GM19351 (cell line): ENCODE data around the gene HOXD4.

ENCODE experiments used
- ATAC-seq: cut with Tn5 transposase; IDR thresholded peaks from one replicate; pipeline ENCODE4 v1.9.1; 2021; ENCODE audit warnings: mild to moderate bottlenecking, moderate library complexity; ENCODE audit not compliant: unreplicated experiment

HOXD4 gene

DNA sequence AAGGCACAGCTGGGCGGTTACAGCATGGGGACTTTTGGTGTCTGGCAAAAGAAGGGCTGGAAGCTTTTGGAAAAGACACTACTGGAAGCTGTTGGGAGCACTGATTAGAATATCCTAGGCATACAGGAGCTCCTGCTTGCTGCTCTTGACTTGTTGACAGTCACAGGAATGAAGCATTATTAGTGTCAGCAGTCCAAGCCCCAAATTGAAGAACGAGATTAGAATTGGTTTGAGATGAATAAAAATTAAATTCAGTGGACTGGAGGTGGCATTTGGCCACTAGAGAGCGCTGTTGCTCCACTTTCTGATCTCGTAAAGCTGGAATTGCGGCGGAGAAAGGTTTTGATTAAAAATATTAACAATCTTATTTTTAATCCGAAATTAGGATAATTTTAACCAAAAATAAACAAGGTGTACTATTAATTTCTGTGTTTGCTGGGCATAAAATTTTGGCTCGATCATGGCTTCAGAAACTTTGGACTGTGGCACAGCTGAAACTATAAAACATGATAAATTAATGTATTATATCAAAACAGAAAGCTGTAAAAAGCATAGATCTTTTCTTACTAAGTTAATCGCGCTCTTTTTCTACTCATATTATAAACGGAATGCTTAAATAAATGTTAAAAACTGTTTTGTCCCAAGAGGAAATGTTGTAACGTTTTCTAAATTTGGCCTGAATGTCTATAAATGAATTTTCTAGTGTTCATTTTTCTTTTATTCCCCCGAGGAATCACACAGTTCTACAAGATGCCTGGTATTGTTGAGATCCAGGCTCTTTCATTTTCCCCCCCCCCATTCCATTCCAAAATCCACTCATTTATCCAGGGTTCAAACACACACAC is 24.2 kb upstream of the HOXD4 start:
- ATAC-seq: no peak

- ATAC-seq: no peak
Measured at GRCh38 chr2:176127774-176128072, 23.6 kb upstream of the HOXD4 start.

GRCh38 chr2:176128172-176128981 is 23.0 kb upstream of the HOXD4 start:
- ATAC-seq: no peak

- no peak for ATAC-seq
Measured at GRCh38 chr2:176128982-176129796, 22.2 kb upstream of the HOXD4 start, which contains the start of gene HOXD8. Gene HOXD8, plus strand, starts transcription at chr2:176129705. Its CDS starts 662 bp downstream, at chr2:176130367.

DNA sequence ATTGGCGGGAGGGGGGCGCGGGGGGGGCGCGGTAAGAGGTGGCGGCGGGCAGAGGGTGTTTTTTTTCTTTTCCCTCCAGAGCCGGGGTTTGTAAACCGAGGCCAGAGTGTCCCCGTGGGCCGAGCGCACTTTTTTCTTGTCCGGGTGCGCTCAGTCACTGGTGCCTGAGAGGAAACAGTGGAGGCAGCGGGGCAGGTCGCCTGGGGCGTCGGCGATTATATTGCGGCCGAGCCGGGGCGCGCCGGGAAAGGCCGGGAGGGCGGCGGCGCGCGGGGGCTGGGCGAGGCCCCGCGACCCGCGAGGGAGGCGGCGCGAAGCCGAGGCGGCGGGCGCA is 21.6 kb upstream of the HOXD4 start:
- no peak for ATAC-seq

GRCh38 chr2:176130147-176130956 is 21.0 kb upstream of the HOXD4 start:
- no peak for ATAC-seq

GRCh38 chr2:176130957-176131847 is 20.1 kb upstream of the HOXD4 start:
- ATAC-seq: no peak

DNA sequence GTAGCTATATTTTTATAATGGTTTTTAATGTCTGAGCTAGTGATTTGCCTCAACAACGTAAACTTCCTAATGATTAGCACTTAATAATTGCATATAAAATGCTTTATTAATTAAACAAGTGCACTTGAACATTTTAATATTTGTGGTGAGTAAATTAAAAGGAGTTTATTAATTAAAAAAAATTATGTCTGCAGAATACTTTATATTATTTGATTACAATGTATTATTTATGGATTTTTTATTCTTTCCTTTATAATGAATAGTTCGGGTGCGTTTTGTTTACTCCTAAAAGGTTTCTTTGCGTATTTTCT is 19.5 kb upstream of the HOXD4 start:
- no peak for ATAC-seq

- no peak for ATAC-seq
Measured at GRCh38 chr2:176132205-176133171, 18.9 kb upstream of the HOXD4 start.

DNA sequence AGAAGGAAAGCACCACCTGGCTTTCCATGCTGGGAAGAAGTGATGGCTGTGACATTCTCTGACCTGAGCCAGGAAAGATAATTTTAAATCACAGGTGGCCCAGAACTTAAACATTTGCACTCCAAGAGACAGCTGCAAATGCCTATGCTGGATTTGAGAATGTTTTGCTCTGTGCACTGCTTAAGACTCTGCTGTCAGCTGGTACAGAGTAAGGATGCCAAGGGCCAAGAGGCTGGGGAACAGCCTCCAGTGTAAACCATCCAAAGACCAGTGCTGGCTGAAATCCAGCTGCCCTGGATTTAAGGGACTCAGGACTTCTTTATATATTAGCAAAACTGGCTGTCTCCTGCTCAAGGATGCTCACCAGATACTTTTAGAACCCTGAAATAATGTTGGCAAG is 18.0 kb upstream of the HOXD4 start:
- ATAC-seq: no peak

GRCh38 chr2:176134035-176134434 is 17.3 kb upstream of the HOXD4 start:
- ATAC-seq: no peak

- ATAC-seq: no peak
Measured at GRCh38 chr2:176135035-176135440, 16.3 kb upstream of the HOXD4 start.

DNA sequence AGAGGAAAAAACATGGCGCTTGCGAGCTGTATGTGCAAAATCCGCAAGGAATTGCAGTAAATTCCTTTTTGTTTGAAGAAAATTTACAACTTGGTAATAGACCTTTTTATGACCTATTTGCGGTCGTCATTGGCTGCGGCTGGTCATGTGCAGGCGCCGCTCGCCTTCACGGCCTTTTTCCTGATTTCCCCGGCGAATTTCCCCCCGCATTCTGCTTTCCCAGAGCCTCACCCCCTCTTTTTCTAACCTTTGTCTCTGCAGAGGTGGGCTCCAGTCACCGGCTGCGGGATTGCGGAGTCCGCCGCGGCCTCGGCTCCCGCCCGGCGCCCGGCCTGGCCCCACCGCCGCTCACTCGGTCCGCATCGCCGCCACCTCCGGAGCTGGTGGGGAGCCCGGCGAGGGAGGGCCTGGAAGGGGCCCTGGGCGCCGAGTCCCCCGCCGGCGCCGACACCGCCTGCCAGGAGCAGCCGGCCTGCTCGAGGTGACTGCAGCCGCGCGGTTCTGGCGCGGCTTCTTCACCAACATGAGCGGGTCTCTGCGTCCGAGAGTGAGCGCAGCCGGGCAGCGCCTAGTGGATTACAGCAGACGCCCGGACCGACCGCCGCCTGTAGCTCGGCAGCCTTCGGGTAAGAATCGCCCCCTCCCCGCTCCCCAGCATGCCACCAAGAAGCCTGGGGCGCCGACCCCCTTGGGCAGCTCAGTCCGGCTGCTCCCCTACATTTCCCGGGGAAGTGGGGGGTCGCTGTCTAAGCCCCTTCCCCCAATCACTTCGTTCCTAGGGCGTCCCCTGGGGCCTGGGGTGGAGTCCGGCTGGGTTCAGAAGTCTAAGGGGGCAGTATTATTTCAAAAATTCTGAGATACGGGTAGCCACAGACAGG is 14.7 kb upstream of the HOXD4 start:
- no peak for ATAC-seq

- ATAC-seq: no peak
Measured at GRCh38 chr2:176137252-176137580, 14.1 kb upstream of the HOXD4 start.

DNA sequence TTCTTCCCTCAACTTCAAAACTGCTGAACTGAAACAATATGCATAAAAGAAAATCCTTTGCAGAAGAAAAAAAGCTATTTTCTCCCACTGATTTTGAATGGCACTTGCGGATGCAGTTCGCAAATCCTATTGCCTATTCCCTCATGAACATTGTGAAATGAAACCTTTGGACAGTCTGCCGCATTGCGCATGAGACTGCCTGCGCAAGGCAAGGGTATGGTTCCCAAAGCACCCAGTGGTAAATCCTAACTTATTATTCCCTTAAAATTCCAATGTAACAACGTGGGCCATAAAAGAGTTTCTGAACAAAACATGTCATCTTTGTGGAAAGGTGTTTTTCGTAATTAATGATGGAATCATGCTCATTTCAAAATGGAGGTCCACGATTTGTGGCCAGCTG is 13.4 kb upstream of the HOXD4 start:
- no peak for ATAC-seq

- ATAC-seq: no peak
Measured at GRCh38 chr2:176138526-176138922, 12.8 kb upstream of the HOXD4 start.

DNA sequence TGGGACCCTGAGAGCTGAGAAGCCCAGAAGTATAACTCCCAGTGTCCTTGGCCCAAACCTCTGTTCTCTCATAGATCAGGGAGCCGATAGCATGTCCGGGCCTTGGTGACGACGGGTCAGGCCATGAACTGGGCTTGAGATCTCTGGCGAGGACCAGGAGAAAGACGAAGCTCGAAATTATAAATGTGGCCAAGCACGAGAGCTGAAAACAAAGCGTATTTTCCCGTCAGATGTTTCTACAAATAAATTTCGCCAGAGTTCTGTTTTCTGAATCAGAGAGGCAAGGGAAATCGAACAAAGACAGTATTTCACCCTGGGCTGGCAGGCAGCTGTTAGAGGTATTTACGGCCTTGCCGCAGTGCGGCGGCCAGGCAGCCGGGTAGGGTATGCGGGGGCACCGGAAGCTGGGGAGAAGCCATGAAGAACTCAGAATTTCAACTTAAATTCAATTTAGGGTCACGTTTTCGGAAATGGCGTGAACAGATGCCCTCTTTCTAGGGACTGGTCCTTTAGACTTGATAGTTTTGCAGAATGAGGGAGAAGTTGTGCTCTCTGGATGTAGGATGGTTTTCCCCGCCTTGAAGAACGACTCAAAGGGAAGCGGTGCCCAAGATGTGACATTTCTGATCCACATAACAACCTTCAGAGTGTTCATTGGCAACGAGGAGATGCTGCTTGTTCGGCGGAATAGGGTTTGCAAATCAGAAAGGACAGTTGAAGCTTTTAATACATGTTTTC is 12.3 kb upstream of the HOXD4 start:
- no peak for ATAC-seq
